ENCODE results near the gene ZNF610.
"Not testable (repeated sequence)": the region's sequence is repeated elsewhere in the genome, so short reads cannot be mapped to it uniquely, and the experiment has no call there.

DNA sequence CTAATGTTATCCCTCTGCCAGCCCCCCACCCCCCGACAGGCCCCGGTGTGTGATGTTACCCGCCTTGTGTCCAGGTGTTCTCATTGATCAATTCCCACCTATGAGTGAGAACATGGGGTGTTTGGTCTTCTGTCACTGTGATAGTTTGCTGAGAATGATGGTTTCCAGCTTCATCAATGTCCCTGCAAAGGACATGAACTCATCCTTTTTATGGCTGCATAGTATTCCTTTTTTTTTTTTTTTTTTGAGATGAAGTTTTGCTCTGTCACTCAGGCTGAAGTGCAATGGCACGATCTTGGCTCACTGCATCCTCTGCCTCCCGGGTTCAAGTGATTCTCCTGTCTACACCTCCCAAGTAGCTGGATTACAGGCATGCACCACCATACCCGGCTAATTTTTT lies 43.1 kb upstream of the ZNF610 start:
- not testable (repeated sequence) for TF ChIP-seq EZH2 (IDR thresholded peaks at IDR 0.05; ENCODE audit: low read length, unreplicated experiment)
- TF ChIP-seq, protein P1, sequence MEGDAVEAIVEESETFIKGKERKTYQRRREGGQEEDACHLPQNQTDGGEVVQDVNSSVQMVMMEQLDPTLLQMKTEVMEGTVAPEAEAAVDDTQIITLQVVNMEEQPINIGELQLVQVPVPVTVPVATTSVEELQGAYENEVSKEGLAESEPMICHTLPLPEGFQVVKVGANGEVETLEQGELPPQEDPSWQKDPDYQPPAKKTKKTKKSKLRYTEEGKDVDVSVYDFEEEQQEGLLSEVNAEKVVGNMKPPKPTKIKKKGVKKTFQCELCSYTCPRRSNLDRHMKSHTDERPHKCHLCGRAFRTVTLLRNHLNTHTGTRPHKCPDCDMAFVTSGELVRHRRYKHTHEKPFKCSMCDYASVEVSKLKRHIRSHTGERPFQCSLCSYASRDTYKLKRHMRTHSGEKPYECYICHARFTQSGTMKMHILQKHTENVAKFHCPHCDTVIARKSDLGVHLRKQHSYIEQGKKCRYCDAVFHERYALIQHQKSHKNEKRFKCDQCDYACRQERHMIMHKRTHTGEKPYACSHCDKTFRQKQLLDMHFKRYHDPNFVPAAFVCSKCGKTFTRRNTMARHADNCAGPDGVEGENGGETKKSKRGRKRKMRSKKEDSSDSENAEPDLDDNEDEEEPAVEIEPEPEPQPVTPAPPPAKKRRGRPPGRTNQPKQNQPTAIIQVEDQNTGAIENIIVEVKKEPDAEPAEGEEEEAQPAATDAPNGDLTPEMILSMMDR (conservative IDR thresholded peaks at IDR 0.05; ENCODE audit: low read depth, low read length), result not testable (repeated sequence)
